NK-92 (cell line): ENCODE results near the gene AP1AR.
"Not testable (repeated sequence)": the region's sequence is repeated elsewhere in the genome, so short reads cannot be mapped to it uniquely, and the experiment has no call there.

ENCODE experiments used
- DNase-seq: peaks from one replicate; lab custom pipeline; 2025; ENCODE audit not compliant: unreplicated experiment; lab: John Stamatoyannopoulos, UW

The AP1AR gene

GRCh38 chr4:112231779-112232713 is at the start of gene AP1AR:
Gene AP1AR (plus strand): TSS chr4:112231787. CDS start chr4:112232092, 305 bp downstream.
- DNase-seq = no peak

GRCh38 chr4:112182604-112183003 is 49.0 kb upstream of the AP1AR start:
- DNase-seq = no peak

GRCh38 chr4:112183252-112183651 is 48.3 kb upstream of the AP1AR start:
- no peak for DNase-seq

- DNase-seq = no peak
Observed at GRCh38 chr4:112184438-112184837, 47.1 kb upstream of the AP1AR start.

GRCh38 chr4:112185334-112185733 is 46.3 kb upstream of the AP1AR start:
- no peak for DNase-seq

- no peak for DNase-seq
Observed at GRCh38 chr4:112185740-112186670, 45.6 kb upstream of the AP1AR start.

GRCh38 chr4:112189754-112190153 is 41.8 kb upstream of the AP1AR start:
- no peak for DNase-seq

GRCh38 chr4:112190684-112191083 is 40.9 kb upstream of the AP1AR start:
- no peak for DNase-seq

- no peak for DNase-seq
Observed at GRCh38 chr4:112196461-112196860, 35.1 kb upstream of the AP1AR start.

- DNase-seq = no peak
Observed at GRCh38 chr4:112199041-112199440, 32.5 kb upstream of the AP1AR start.

- no peak for DNase-seq
Observed at GRCh38 chr4:112201915-112202505, 29.6 kb upstream of the AP1AR start.

GRCh38 chr4:112203593-112203992 is 28.0 kb upstream of the AP1AR start:
- DNase-seq = no peak

- no peak for DNase-seq
Observed at GRCh38 chr4:112206431-112206830, 25.2 kb upstream of the AP1AR start.

GRCh38 chr4:112208137-112209095 is 23.2 kb upstream of the AP1AR start:
- not testable (repeated sequence) for DNase-seq

- no peak for DNase-seq
Observed at GRCh38 chr4:112210777-112211176, 20.8 kb upstream of the AP1AR start.

- DNase-seq = no peak
Observed at GRCh38 chr4:112213091-112213490, 18.5 kb upstream of the AP1AR start.

GRCh38 chr4:112213856-112214255 is 17.7 kb upstream of the AP1AR start:
- no peak for DNase-seq

- no peak for DNase-seq
Observed at GRCh38 chr4:112214390-112215264, 17.0 kb upstream of the AP1AR start.

GRCh38 chr4:112219826-112220366 is 11.7 kb upstream of the AP1AR start:
- no peak for DNase-seq
